HL-60 (cell line): Measurements from ENCODE around the gene TBCK.

Experiments
- CTCF ChIP-seq: IDR thresholded peaks from one replicate; pipeline ENCODE4 v1.5.1; 2011; ENCODE audit warnings: low read length, control low read depth, inconsistent platforms; ENCODE audit not compliant: insufficient read depth
- GABPA ChIP-seq: IDR thresholded peaks from 2 replicates; pipeline ENCODE4 v1.6.1; 2012; ENCODE audit warnings: low read depth
- POLR2AphosphoS5 ChIP-seq: IDR thresholded peaks from 2 replicates; pipeline ENCODE4 v1.6.1; 2012; ENCODE audit warnings: low read depth
- SPI1 ChIP-seq: IDR thresholded peaks from 2 replicates; pipeline ENCODE4 v1.6.1; 2012; ENCODE audit warnings: low read depth, mild to moderate bottlenecking, borderline replicate concordance
- TF ChIP-seq, protein P1 (sequence below): IDR thresholded peaks from 2 replicates; pipeline ENCODE4 v1.6.1; 2012; ENCODE audit warnings: low read depth; ENCODE audit not compliant: insufficient replicate concordance

DNA sequence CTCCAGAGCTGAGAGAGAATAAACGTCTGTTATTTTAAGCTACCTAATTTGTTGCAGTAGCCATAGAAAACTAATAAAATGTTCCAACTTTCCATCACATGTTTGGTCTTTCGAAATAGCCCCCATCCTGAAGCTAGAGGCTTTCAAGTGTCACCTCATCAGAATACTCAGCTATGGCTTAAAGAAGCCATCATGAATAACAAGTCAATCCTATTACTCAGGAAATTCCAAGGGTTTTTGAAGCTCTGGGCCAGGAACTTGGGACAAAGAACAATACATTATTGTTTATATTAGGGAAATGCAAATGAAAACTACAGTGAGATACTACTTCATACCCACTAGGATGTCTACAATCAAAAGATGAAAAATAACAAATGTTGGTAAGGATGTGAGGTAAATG, 42.2 kb downstream of the TBCK start:
- TF ChIP-seq CTCF (no peak), GABPA (no peak), POLR2AphosphoS5 (no peak), SPI1 (no peak)
- TF ChIP-seq, protein P1, sequence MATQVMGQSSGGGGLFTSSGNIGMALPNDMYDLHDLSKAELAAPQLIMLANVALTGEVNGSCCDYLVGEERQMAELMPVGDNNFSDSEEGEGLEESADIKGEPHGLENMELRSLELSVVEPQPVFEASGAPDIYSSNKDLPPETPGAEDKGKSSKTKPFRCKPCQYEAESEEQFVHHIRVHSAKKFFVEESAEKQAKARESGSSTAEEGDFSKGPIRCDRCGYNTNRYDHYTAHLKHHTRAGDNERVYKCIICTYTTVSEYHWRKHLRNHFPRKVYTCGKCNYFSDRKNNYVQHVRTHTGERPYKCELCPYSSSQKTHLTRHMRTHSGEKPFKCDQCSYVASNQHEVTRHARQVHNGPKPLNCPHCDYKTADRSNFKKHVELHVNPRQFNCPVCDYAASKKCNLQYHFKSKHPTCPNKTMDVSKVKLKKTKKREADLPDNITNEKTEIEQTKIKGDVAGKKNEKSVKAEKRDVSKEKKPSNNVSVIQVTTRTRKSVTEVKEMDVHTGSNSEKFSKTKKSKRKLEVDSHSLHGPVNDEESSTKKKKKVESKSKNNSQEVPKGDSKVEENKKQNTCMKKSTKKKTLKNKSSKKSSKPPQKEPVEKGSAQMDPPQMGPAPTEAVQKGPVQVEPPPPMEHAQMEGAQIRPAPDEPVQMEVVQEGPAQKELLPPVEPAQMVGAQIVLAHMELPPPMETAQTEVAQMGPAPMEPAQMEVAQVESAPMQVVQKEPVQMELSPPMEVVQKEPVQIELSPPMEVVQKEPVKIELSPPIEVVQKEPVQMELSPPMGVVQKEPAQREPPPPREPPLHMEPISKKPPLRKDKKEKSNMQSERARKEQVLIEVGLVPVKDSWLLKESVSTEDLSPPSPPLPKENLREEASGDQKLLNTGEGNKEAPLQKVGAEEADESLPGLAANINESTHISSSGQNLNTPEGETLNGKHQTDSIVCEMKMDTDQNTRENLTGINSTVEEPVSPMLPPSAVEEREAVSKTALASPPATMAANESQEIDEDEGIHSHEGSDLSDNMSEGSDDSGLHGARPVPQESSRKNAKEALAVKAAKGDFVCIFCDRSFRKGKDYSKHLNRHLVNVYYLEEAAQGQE = no peak
